Ishikawa (cell line): ENCODE results near the gene ZDHHC4.

Experiments used
- CEBPB ChIP-seq: IDR thresholded peaks from 2 replicates; pipeline ENCODE4 v1.6.1; 2012
- CREB1 ChIP-seq: IDR thresholded peaks from 2 replicates; pipeline ENCODE4 v1.6.1; 2012; ENCODE audit warnings: low read depth
- EGR1 ChIP-seq: IDR thresholded peaks from 2 replicates; pipeline ENCODE4 v1.6.1; 2012
- EP300 ChIP-seq: IDR thresholded peaks from 2 replicates; pipeline ENCODE4 v1.6.1; 2012; ENCODE audit warnings: borderline replicate concordance
- FOXM1 ChIP-seq: IDR thresholded peaks from 2 replicates; pipeline ENCODE4 v1.6.1; 2012; ENCODE audit warnings: low read depth, borderline replicate concordance
- MAX ChIP-seq: IDR thresholded peaks from 2 replicates; pipeline ENCODE4 v1.6.1; 2012
- NFIC ChIP-seq: IDR thresholded peaks from 2 replicates; pipeline ENCODE4 v1.6.1; 2012
- RAD21 ChIP-seq: IDR thresholded peaks from 2 replicates; pipeline ENCODE4 v1.6.1; 2012; ENCODE audit warnings: low read depth
- REST ChIP-seq: IDR thresholded peaks from 2 replicates; pipeline ENCODE4 v1.6.1; 2012; ENCODE audit warnings: low read depth, mild to moderate bottlenecking
- TAF1 ChIP-seq: IDR thresholded peaks from 2 replicates; pipeline ENCODE4 v1.6.1; 2012; ENCODE audit warnings: low read depth, mild to moderate bottlenecking
- TCF12 ChIP-seq: IDR thresholded peaks from 2 replicates; pipeline ENCODE4 v1.6.1; 2012; ENCODE audit warnings: low read depth
- TEAD4 ChIP-seq: IDR thresholded peaks from 2 replicates; pipeline ENCODE4 v1.6.1; 2012
- USF1 ChIP-seq: IDR thresholded peaks from 2 replicates; pipeline ENCODE4 v1.6.1; 2012
- YY1 ChIP-seq: IDR thresholded peaks from 2 replicates; pipeline ENCODE4 v1.6.1; 2012; ENCODE audit warnings: low read depth
- ZBTB7A ChIP-seq: IDR thresholded peaks from 2 replicates; pipeline ENCODE4 v1.6.1; 2012; ENCODE audit warnings: low read depth

The ZDHHC4 gene

GRCh38 chr7:6618621-6619020 lies 41.4 kb downstream of the ZDHHC4 start:
- no peak for TF ChIP-seq TAF1
- no peak for TF ChIP-seq MAX
- no peak for TF ChIP-seq YY1
- no peak for TF ChIP-seq CEBPB
- no peak for TF ChIP-seq TCF12
- TF ChIP-seq TEAD4: no peak
- no peak for TF ChIP-seq USF1
- TF ChIP-seq NFIC: no peak
- no peak for TF ChIP-seq EGR1
- no peak for TF ChIP-seq EP300
- no peak for TF ChIP-seq ZBTB7A
- no peak for TF ChIP-seq RAD21
- TF ChIP-seq REST: no peak
- no peak for TF ChIP-seq CREB1

- no peak for TF ChIP-seq TAF1
These were observed 42.7 kb downstream of the ZDHHC4 start for GRCh38 chr7:6619961-6620360.

GRCh38 chr7:6621195-6622133 lies 44.2 kb downstream of the ZDHHC4 start:
- TF ChIP-seq EP300 (no peak), CREB1 (no peak), YY1 (no peak), NFIC (no peak), USF1 (no peak)

- no peak for TF ChIP-seq TEAD4
- no peak for TF ChIP-seq RAD21
- no peak for TF ChIP-seq USF1
- TF ChIP-seq TCF12: no peak
- no peak for TF ChIP-seq REST
- TF ChIP-seq EP300: no peak
- no peak for TF ChIP-seq YY1
- no peak for TF ChIP-seq MAX
- no peak for TF ChIP-seq CREB1
- no peak for TF ChIP-seq EGR1
- no peak for TF ChIP-seq TAF1
- TF ChIP-seq ZBTB7A: no peak
- no peak for TF ChIP-seq NFIC
- no peak for TF ChIP-seq FOXM1
These were observed 45.0 kb downstream of the ZDHHC4 start for GRCh38 chr7:6622134-6622710.

- TF ChIP-seq YY1: no peak
These were observed 46.5 kb downstream of the ZDHHC4 start for GRCh38 chr7:6623589-6624245.
